Fibroblast of lung (primary cell): ENCODE results near the gene CYP4F12.

ENCODE experiments used
- CTCF ChIP-seq, 2 donors: IDR thresholded peaks in 1 of 2; conservative IDR thresholded peaks in 1 of 2; 1 replicate in 1 of 2; 2 replicates in 1 of 2; pipeline ENCODE4 v1.5.1; 2011 to 2012; ENCODE audit warnings: low read length in 2 of 2, control low read depth in 1 of 2, inconsistent platforms in 1 of 2, low read depth in 1 of 2, mild to moderate bottlenecking in 1 of 2
- EZH2 ChIP-seq: IDR thresholded peaks from 2 replicates; pipeline ENCODE4 v1.5.1; 2012; ENCODE audit warnings: low read length, control low read depth, mild to moderate bottlenecking; ENCODE audit errors: missing control alignments

- TF ChIP-seq EZH2 (no peak), CTCF (conservative IDR thresholded peaks at IDR 0.05 in 1 of 2, IDR thresholded peaks at IDR 0.05 in 1 of 2; ENCODE audit: low read depth in 1 of 2, low read length in 2 of 2) (no peak)
Measured at GRCh38 chr19:15702534-15702930, 29.6 kb downstream of the CYP4F12 start.
